Muscle layer of colon (tissue), 2 donors: ENCODE results near the gene RMND5A.

ENCODE experiments used
- H3K27ac ChIP-seq: one replicate; pipeline ENCODE4 v1.7.0; 2013; ENCODE audit warnings: low read depth, mild to moderate bottlenecking, low read length, moderate library complexity
- H3K27me3 ChIP-seq, 2 donors: one replicate each; pipeline ENCODE4 v1.7.0; 2013; ENCODE audit warnings: low read length in 2 of 2, mild to moderate bottlenecking in 2 of 2; ENCODE audit not compliant: insufficient read depth in 2 of 2, control insufficient read depth in 1 of 2
- H3K36me3 ChIP-seq: one replicate; pipeline ENCODE4 v1.7.0; 2013; ENCODE audit warnings: mild to moderate bottlenecking, low read length; ENCODE audit not compliant: insufficient read depth
- H3K4me1 ChIP-seq: one replicate; pipeline ENCODE4 v1.7.0; 2013; ENCODE audit warnings: mild to moderate bottlenecking, low read length; ENCODE audit not compliant: insufficient read depth
- H3K4me3 ChIP-seq, 2 donors: one replicate each; pipeline ENCODE4 v1.7.0; 2013; ENCODE audit warnings: low read length in 2 of 2, low read depth in 1 of 2, mild to moderate bottlenecking in 1 of 2, moderate library complexity in 1 of 2
- H3K9ac ChIP-seq: one replicate; pipeline ENCODE4 v1.7.0; 2013; ENCODE audit warnings: low read length
- H3K9me3 ChIP-seq: one replicate; pipeline ENCODE4 v1.7.0; 2013; ENCODE audit warnings: mild to moderate bottlenecking, low read length
- donor health status: abdominal sarcoma.
- donor health status: Adenocarcinoma of cecum.

The RMND5A gene

DNA sequence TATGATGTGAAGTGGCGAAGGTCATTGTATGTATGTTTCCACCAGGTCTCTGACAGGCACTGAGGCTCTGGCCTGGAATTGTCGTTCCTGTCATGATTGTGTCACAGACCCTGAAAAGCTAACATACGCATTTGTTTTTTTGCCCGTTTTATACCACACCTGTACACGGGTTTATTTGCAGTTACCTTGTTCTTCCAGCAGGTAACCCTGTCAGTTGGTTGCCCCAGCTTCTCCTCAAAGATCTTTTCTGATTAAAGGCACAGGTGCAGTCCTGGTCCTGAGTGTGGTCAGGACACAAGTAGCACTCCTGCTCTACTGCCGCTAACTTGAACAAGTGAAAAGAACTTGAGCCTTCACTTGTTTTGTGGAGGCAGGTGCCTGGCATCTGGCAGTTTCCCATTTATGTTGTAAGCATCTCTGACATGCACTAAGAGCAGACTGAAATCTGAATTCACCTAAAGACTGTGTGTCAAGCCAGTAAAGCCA is 50.8 kb downstream of the RMND5A start:
- Histone ChIP-seq H3K4me1 (peaks cover 7% of the 10 kb centered on the region), H3K9ac (no peak overlapping the region), H3K9me3 (no peaks in the 10 kb centered on the region), H3K27me3 (no peaks in the 10 kb centered on the region), H3K36me3 (peaks cover 48% of the 10 kb centered on the region), H3K4me3 (no peak overlapping the region), H3K27ac (no peak overlapping the region)

DNA sequence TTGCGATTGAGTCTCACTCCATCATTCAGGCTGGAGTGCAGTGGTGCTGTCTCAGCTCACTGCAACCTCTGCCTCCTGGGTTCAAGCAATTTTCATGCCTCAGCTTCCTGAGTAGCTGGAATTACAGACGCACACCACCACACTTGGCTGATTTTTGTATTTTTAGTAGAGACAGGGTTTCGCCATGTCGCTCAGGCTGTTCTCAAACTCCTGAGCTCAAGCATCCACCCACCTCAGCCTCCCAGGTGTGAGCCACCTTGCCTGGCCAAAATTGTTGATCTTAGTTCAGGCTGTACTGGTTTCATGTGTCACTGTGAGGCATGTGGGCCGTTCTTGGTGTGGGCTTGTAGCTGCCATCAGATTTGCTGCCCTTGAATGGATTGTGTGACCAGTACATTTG is 52.5 kb downstream of the RMND5A start:
- H3K36me3 ChIP-seq, result peaks cover 44% of the 10 kb centered on the region
- no peaks in the 10 kb centered on the region for H3K27me3 ChIP-seq
- H3K4me3 ChIP-seq, result no peak overlapping the region
- H3K9me3 ChIP-seq, result no peaks in the 10 kb centered on the region
- H3K9ac ChIP-seq, result no peak overlapping the region
- H3K27ac ChIP-seq, result no peak overlapping the region
- H3K4me1 ChIP-seq, result peaks cover 7% of the 10 kb centered on the region

DNA sequence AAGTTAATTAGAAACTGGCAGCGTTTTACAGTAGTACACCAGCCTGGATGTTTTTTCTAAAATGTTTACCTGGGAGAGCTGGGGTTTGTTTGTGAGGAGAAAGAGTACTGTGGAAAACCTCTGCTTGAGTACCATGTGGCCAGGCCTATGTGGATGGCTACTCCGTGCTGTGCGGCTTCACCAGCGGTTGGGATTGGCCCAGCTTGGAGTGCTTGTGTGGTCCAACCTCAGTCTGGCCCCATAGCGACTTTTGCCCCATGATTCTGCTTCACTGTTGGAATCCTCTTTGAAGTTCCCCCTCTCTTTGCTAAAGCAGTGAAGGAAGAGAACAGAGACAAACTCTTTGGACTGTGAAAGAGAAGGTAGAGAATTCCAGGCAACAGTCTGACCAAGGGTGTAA is 54.8 kb downstream of the RMND5A start:
- Histone ChIP-seq H3K36me3 (peaks cover 33% of the 10 kb centered on the region), H3K9ac (no peak overlapping the region), H3K9me3 (no peaks in the 10 kb centered on the region)

DNA sequence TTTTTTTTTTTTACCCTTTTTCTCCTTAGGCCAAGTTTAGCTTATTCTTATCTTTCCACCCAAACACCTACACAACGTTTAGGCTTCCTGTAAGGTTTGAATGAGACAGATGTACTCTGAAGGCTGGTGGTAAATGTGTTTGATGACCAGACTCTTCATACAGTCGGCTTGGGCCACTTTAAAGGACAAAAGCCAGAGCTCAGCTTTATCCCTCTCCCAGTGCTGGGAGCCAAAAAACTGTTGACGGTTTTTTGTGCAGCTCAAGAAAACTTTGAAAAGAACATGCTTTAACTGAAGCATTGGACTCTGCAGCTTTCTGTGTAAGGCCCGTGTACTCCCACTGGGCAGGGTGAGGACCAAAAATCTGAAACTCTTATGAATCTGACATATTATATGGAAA is 55.2 kb downstream of the RMND5A start:
- Histone ChIP-seq H3K27ac (no peak overlapping the region), H3K9me3 (no peaks in the 10 kb centered on the region), H3K4me1 (no peaks in the 10 kb centered on the region), H3K36me3 (peaks cover 28% of the 10 kb centered on the region), H3K27me3 (no peaks in the 10 kb centered on the region), H3K4me3 (no peak overlapping the region), H3K9ac (no peak overlapping the region)

More for the DNA sequence above, 54.8 kb downstream of the RMND5A start:
- no peaks in the 10 kb centered on the region for H3K4me1 ChIP-seq
- H3K4me3 ChIP-seq, result no peak overlapping the region
- no peak overlapping the region for H3K27ac ChIP-seq
- H3K27me3 ChIP-seq, result no peaks in the 10 kb centered on the region

DNA sequence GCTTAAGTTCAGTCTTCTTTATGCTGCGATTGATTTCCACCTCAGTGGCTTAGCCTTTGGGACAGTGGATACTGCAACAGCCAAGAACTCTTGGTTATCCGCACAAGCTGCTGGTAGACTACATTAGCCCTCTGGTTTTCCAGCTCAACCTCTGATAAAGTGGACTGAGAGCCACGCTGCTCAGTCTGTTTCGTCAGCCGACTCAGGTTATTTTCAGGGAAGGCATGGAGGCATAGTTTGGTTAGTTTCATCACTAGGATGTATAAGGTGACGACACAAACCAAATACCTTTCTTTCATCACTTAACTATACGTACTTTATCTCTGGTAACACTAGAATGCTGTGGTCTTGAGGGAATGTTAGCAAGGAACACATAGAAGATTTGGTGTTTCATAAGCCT is 56.4 kb downstream of the RMND5A start:
- Histone ChIP-seq H3K4me1 (no peaks in the 10 kb centered on the region), H3K9me3 (no peaks in the 10 kb centered on the region), H3K27me3 (no peaks in the 10 kb centered on the region), H3K36me3 (peaks cover 17% of the 10 kb centered on the region), H3K27ac (no peak overlapping the region), H3K9ac (no peak overlapping the region), H3K4me3 (no peak overlapping the region)

DNA sequence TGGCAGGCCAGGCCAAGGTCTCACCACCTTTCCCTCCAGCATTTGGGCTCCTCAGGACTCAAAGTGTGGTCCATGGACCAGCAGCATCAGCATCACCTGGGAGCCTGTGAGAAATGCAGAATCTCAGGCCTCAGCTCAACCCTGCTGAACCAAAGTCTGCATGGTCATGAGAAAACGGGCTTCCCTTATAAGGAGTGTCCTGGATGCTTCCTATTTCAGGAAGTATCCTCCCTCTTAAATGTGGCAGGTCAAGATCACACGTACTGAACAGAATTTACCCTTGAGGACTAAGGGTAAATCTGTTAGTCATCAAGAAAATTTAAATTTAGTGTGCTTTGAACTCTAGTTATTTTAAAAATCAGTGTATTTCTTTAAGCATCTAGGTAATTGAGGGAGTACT is 58.9 kb downstream of the RMND5A start:
- no peaks in the 10 kb centered on the region for H3K27me3 ChIP-seq
- no peaks in the 10 kb centered on the region for H3K4me1 ChIP-seq
- no peak overlapping the region for H3K4me3 ChIP-seq
- H3K9ac ChIP-seq, result no peak overlapping the region
- no peak overlapping the region for H3K27ac ChIP-seq
- H3K9me3 ChIP-seq, result no peaks in the 10 kb centered on the region
- H3K36me3 ChIP-seq, result peaks cover 10% of the 10 kb centered on the region

DNA sequence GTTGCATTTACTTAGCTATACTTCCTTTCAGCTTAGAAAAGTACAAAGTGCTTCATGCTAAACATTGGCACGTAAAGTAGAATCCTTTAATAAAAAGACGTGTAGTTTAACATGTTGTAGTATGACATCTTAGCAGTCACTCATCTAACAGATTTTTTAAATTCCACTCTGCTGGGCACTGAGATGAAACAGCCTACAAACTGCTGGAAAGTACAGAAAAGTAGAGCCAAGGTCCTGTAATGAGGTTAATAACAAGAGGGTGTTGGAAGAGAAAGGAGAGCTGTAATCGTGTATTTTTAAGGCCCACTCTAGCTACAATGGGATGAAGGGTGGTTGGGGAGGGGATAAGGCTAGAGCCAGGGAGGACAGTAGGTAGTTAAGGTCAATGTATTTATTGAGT is 59.9 kb downstream of the RMND5A start:
- no peaks in the 10 kb centered on the region for H3K27me3 ChIP-seq
- no peaks in the 10 kb centered on the region for H3K9me3 ChIP-seq
- H3K27ac ChIP-seq, result no peak overlapping the region
- H3K4me3 ChIP-seq, result no peak overlapping the region
- H3K9ac ChIP-seq, result no peak overlapping the region
- peaks cover under 1% of the 10 kb centered on the region for H3K36me3 ChIP-seq
- H3K4me1 ChIP-seq, result no peaks in the 10 kb centered on the region

DNA sequence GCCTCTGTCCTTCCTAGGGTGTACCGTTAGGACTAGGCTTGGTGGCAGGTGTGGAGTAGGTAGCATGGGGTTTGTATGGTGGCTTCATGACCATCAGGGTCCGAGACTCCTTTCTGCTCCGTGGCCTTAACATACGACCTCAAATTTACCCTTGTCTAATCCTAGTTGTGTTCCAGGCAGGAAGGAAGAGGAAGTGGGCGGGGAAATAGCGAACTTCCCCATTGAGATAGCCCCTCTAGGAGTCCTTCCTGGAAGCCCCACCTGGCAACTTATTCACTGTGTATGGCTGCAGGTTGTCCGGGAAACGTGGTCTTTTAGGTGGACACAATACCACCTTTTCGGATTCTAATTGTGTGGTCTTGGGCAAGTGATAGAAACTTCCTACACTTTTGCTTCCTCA is 61.3 kb downstream of the RMND5A start:
- Histone ChIP-seq H3K4me3 (no peak overlapping the region), H3K36me3 (no peaks in the 10 kb centered on the region), H3K27me3 (no peaks in the 10 kb centered on the region), H3K27ac (no peak overlapping the region), H3K4me1 (no peaks in the 10 kb centered on the region), H3K9me3 (no peaks in the 10 kb centered on the region), H3K9ac (no peak overlapping the region)

DNA sequence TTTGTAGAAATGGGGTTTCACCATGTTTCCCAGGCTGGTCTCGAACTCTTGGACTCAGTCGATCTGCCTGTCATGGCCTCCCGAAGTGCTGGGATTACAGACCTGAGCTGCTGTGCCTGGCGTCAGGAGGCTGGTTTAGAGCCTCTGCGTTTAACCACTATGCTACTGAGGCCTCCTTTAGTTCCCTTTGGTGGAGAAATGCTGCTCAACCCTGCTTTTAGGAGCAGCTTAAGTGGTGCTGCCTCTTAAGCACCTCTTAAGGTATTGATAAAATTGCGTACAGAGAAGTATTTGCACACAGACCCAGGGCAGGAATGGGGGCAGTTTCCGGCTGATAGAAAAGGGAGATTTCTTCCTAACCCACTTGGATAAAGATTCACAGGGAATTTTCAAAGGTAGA is 62.7 kb downstream of the RMND5A start:
- H3K36me3 ChIP-seq, result no peaks in the 10 kb centered on the region
- no peaks in the 10 kb centered on the region for H3K9me3 ChIP-seq
- no peak overlapping the region for H3K9ac ChIP-seq
- no peak overlapping the region for H3K27ac ChIP-seq
- H3K4me3 ChIP-seq, result no peak overlapping the region
- no peaks in the 10 kb centered on the region for H3K4me1 ChIP-seq
- no peaks in the 10 kb centered on the region for H3K27me3 ChIP-seq

DNA sequence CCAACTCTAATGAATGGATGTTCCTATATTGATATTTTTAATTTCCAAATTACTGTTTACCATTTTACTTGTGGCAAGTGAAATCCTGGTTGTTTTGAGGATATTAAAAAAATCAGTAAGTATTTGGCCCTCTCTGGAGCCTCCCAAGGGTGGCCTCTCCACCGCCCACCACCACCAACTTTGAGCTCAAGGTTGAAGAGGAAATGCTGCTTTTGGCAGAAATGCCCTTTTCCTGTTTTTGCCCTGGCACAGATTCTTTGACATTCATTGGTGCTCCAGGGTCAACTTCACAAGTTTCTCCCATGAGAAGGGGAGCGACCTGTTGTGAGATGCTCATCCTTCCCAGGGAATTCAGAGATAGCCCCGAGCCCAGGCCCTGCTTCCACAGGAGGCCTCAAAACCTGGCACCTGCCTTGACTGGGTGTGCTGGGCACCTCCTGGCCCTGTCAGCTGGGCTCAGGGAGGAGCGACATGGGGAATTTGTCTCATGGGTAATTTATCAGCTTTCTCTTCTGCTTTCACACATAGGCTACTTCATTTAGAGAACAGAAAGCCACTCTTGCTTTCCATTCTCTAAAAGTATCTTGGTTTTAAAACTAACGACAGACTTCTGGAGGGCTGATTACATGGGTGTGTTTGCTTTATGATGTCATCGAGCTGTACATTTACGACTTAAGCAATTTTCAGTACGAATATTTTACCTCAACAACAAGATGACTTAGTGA is 63.7 kb downstream of the RMND5A start:
- Histone ChIP-seq H3K4me1 (no peaks in the 10 kb centered on the region), H3K27me3 (no peaks in the 10 kb centered on the region), H3K9ac (no peak overlapping the region), H3K27ac (no peak overlapping the region), H3K36me3 (no peaks in the 10 kb centered on the region), H3K4me3 (no peak overlapping the region), H3K9me3 (no peaks in the 10 kb centered on the region)

DNA sequence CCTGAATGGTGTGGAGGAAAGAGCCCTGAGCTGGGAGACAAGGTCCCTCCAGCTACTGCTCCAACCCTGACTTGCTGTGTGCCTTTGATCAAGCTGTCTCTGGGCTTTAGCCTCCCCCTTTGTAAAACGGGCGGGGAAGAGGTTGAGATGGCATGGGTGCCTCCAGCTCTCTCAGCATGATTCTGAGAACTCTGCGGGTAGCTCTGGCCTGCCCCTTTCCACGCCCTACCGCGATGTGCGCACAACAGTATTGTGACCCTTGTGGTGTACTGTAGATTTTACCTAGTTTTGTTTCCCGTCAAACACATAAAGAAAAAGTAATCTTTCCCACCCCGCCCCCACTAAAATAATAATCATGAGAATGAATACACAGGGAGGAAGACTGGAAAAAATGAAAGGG is 65.4 kb downstream of the RMND5A start:
- Histone ChIP-seq H3K9me3 (no peaks in the 10 kb centered on the region), H3K27ac (no peak overlapping the region), H3K4me1 (peaks cover 12% of the 10 kb centered on the region), H3K4me3 (no peak overlapping the region), H3K9ac (no peak overlapping the region), H3K36me3 (no peaks in the 10 kb centered on the region), H3K27me3 (peaks cover 8 to 16% of the 10 kb centered on the region in 2 donors)

DNA sequence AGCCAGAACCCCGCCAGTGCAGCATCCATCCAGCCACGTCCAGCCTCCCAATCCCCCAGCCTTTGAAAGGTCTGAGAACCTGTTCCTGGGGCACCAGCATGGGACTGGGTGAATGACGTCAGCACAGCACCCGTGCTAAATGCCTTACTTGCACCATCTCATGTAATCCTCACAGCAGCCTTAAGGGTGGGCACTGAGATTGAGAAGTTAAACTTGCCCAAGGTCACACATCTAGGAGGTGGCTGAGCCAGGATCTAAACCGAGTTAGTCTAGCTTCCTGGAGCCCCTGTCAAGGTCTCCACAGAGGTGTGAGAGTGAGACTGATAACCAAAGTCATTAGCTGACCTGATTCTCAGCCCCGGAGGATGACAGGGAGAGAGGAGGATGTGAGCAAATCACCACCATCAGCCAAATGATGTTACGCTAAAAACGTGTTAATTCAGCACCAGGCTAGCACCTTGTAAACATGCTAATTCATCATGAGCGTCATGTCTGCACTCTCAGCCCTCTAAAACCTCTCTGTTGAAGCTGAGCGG is 66.0 kb downstream of the RMND5A start:
- peaks cover 12% of the 10 kb centered on the region for H3K4me1 ChIP-seq
- H3K36me3 ChIP-seq, result no peaks in the 10 kb centered on the region
- peaks cover 12 to 22% of the 10 kb centered on the region in 2 donors for H3K27me3 ChIP-seq
- no peak overlapping the region for H3K4me3 ChIP-seq
- H3K9ac ChIP-seq, result no peak overlapping the region
- no peak overlapping the region for H3K27ac ChIP-seq
- no peaks in the 10 kb centered on the region for H3K9me3 ChIP-seq
